ENCODE results near the gene MYRF. TPM values are rescaled to one million over a fixed set of nuclear protein-coding genes. Genes with fewer than 3 reads are reported as not detected.

Gene MYRF
- total RNA-seq, 4 donors from 2014 or later = 18.2 to 80.9 (median 49.9) TPM

- H3K27me3 ChIP-seq = no peaks in the 10 kb centered on the region
- H3K27ac ChIP-seq = no peak overlapping the region
- no peak for DNase-seq
- H3K4me1 ChIP-seq = peaks cover 0 to 3% (median 0%) of the 10 kb centered on the region in 4 donors
- peaks cover 0 to 45% (median 0%) of the 10 kb centered on the region in 3 donors for H3K36me3 ChIP-seq
- H3K9me3 ChIP-seq = no peaks in the 10 kb centered on the region
- no peak overlapping the region for H3K4me3 ChIP-seq
- TF ChIP-seq CTCF (IDR thresholded peaks at IDR 0.05) (no peak), POLR2A (IDR thresholded peaks at IDR 0.05) (no peak)
Measured at GRCh38 chr11:61742391-61742790, 10.0 kb upstream of the MYRF start.

- H3K36me3 ChIP-seq = peaks cover 0 to 34% (median 0%) of the 10 kb centered on the region in 3 donors
Measured at GRCh38 chr11:61743486-61744095, 8.8 kb upstream of the MYRF start.

GRCh38 chr11:61744181-61744580 lies 8.3 kb upstream of the MYRF start:
- H3K4me3 ChIP-seq = no peak overlapping the region
- no peak for DNase-seq
- H3K9me3 ChIP-seq = no peaks in the 10 kb centered on the region
- peaks cover 0 to 29% (median 0%) of the 10 kb centered on the region in 3 donors for H3K36me3 ChIP-seq
- TF ChIP-seq POLR2A (IDR thresholded peaks at IDR 0.05) = no peak
- no peak for TF ChIP-seq CTCF (IDR thresholded peaks at IDR 0.05)
- no peak overlapping the region for H3K27ac ChIP-seq
- H3K4me1 ChIP-seq = peaks cover 0 to 11% (median 0%) of the 10 kb centered on the region in 4 donors
- H3K27me3 ChIP-seq = no peaks in the 10 kb centered on the region

More at GRCh38 chr11:61743486-61744095, 8.8 kb upstream of the MYRF start:
- no peak overlapping the region for H3K27ac ChIP-seq
- TF ChIP-seq POLR2A (IDR thresholded peaks at IDR 0.05) = no peak
- no peaks in the 10 kb centered on the region for H3K27me3 ChIP-seq
- H3K4me3 ChIP-seq = no peak overlapping the region
- no peaks in the 10 kb centered on the region for H3K9me3 ChIP-seq
- no peak for DNase-seq
- H3K4me1 ChIP-seq = peaks cover 0 to 11% (median 0%) of the 10 kb centered on the region in 4 donors

- Histone ChIP-seq H3K27ac (no peak overlapping the region), H3K4me3 (no peak overlapping the region), H3K36me3 (peaks cover 0 to 25% (median 0%) of the 10 kb centered on the region in 3 donors), H3K27me3 (no peaks in the 10 kb centered on the region), H3K4me1 (peaks cover 0 to 11% (median 0%) of the 10 kb centered on the region in 4 donors), H3K9me3 (no peaks in the 10 kb centered on the region)
- DNase-seq = no peak
- TF ChIP-seq CTCF (IDR thresholded peaks at IDR 0.05) = no peak
- no peak for TF ChIP-seq POLR2A (IDR thresholded peaks at IDR 0.05)
Measured at GRCh38 chr11:61744609-61745156, 7.8 kb upstream of the MYRF start.

GRCh38 chr11:61745781-61746441 lies 6.5 kb upstream of the MYRF start:
- no peak overlapping the region for H3K27ac ChIP-seq
- peaks cover 0 to 11% (median 0%) of the 10 kb centered on the region in 4 donors for H3K4me1 ChIP-seq
- no peak for TF ChIP-seq CTCF (IDR thresholded peaks at IDR 0.05)
- no peak for TF ChIP-seq POLR2A (IDR thresholded peaks at IDR 0.05)
- H3K27me3 ChIP-seq = no peaks in the 10 kb centered on the region
- no peak for DNase-seq
- no peaks in the 10 kb centered on the region for H3K9me3 ChIP-seq
- peaks cover 0 to 13% (median 0%) of the 10 kb centered on the region in 3 donors for H3K36me3 ChIP-seq
- no peak overlapping the region for H3K4me3 ChIP-seq
